Epidermal melanocyte (primary cell): Measurements from ENCODE around the gene XPC.

Experiments
- DNase-seq: peaks from one replicate; pipeline ENCODE4 v3.0.0; 2011; ENCODE audit warnings: low spot score; ENCODE audit not compliant: insufficient read length

XPC gene

DNA sequence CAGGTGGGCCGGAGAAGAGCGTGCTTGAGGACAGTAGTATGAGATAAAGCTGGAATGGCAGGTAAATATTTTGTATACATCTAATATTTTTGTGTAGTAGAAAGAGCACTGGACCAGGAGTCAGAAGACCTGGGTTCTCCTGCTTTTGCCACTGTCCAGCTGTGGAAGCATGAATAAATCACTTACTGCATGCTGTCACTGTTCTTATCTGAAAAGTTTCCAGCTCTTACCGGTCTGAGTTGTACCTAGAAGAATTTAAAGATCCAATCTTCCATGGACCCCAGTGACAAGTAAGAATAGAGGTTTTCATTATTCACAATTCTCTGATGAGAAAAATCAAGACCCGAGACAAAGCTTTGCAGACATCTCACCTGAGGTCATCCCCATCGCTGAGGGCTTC, 5.9 kb downstream of the XPC start:
- no peak for DNase-seq

DNA sequence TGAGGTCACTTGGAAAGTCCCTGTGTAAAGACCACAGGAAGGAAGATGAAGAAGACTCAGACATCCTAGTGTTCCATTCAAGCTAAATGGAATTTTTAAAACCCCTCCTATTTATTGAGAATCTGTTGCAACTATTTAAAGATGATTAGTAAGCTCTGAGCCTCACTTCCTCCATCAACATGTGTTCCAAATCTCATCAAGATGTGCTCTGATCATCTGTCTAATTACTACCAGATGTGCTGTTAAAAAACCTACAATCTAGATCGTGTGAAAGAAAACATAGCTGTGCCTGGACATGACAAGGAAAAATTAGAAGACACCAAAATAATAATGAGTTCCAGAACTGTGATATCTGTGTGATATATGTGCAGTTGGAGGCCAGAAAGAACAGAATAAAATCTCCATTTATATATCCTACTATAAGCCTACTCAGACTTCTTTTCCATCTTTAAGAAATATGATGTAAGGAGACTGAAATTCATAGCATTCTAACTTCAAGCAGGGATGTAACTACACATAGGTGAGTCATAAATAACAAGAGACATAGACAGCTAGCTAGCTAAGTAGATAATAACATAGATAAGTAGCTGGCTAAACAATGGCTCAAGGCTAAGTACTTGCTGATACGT, 7.8 kb downstream of the XPC start:
- no peak for DNase-seq

DNA sequence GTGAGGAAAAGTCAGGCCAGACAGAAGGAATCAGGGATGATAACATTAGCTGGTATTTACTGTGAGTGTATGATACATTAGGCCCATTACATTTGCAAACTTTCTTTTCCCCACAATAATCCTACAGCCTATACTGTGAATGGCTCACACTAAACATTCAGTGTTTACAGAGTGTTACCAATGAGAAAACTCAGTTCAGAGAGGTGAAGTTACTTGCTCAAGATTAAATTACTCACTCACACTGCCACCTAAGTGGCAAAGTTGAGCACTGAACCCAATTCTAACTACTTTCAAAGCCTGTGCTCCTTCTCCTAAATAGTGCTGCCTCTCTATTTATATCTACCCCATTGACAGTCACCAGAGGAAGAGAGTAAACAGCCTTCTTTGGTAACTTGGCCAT, 8.5 kb downstream of the XPC start:
- DNase-seq = no peak

DNA sequence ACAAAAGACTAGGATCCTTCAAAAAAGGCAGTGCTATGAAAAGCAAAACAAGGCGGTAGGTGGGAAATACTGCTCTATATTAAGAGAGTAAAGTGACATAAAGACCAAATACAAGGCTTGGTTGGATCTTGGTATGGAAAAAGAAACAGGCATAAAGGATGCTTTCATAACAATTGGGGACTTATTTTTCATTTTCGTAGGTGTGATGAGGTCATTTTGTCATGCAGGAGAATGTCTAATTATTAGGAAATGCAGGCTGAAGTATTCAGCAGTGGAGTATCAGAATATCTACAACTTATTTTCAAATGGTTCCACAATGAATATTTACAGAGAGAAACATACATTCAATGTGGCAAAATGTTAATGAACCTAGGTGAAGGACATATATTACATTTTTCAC, 9.0 kb downstream of the XPC start:
- no peak for DNase-seq

DNA sequence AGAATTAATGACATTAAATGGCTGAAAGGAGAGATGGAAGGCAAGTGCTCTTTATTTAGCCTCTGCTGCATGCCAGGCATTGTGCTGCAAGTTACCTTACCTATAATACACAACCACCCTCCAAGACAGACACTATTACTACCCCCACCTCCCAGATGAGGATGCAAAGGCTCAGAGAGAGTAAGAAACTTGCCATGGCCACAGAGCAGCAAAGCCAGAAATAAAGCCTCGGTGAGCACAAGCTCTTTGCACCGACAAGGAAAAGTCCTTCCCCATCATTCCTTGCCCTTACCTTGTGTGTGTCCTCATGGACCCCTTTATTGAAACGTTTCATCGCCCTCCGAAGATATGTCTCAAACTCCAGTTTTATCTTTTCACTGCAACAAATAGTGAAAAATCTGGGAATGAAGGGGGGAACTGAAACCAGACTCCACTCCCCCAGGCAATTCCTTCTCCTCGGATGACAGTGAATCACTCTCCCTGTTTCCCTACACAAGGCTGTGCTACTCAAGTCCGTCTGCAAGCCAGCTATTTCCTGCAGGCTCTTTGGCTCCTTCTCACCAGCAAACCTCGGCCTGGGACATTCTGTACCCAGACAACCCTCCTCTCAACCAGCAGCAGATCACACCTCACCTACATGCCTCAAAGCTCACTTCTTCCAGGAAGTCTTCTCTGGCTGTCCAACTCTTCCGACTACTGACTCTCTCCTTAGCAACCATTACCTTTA, 11.4 kb downstream of the XPC start:
- DNase-seq = peak; percentile 59

DNA sequence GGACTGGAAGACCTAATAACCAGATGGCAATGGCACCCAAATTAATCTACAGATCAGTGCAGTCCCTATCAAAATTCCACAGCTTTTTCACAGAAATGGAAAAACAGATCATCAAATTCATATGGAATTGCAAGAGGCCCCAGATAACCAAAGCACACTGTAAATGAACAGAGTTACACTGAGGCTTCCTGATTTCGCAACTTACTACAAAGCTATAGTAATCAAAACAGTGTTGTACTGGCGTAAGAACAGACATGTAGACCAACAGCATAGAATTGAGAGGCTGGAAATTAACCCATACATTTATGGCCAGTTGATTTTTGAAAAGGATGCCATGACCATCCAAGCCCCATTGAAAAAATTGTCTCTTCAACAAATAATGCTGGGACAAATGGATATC, 16.2 kb downstream of the XPC start:
- DNase-seq = no peak

DNA sequence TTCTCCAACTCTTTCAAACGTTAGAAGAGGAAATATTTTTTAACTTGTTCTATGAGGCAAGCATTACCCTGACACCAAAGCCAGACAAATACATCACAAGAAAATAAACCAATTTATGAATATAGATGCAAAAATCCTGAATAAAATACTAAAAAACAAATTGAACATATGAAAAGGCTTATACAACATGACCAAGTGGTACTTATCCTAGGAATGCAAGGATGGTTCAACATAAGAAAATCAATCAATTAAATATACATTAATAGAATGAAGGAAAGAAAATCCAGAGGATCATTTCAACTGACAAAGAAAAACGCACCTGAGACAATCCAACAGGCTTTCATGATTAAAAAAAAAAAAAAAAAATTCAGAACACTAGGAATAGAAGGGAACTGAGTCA, 17.1 kb downstream of the XPC start:
- no peak for DNase-seq

DNA sequence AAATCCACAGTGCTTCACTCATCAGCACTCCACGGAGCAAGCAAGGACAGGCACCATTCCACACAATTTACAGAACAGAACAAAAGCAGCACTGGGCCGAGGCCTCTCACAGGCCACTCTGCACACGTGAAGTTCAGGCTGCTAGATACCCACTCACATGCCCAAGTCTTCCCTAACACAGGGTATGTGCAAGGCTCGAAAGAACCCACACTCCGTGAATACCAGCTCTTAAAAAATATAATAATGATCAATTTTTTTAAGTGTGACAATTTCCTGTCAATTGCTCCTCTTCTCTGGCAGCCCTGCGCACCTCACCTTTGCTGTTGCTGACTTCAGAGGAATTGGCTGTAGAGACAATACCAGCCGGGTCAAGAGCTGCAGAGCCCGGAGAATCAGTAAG, 19.0 kb downstream of the XPC start:
- no peak for DNase-seq

DNA sequence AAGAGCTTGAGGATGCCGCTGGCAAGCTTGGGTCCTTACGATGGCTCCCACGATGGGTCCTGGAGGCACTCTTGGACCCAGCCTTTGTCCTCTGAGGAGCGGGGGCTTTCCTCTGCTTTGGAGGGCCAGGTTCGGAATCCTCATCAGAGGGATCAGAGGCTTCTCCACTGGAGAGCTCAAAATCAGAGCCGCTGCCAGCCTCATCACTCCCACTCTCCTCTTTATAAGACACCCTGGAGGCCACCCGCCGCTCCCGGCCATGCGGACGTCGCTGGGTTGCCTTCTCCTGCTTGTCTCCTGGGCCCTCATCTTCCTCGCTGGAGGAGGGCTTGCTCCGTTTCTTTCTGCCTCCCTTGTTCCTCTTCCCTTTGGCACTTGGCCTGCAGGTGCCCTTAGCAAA, 20.0 kb downstream of the XPC start:
- DNase-seq = no peak

DNA sequence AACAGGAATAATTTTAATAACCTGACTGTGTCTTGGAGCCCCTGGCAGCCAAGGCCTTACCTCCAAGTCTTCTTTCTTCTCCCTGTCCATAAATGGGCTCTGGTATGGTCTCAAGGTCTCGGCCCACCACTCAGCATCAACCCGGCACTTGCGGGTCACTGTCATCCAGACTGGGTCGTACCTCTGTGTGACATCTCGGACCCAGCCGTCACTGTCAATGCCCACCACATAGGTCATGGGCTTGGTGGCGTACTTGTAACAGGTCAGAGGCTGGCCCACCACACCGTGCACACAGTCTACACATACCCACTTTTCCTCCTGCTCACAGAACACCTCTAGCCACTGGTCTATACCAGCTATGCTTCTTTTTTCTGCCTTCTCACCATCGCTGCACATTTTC, 20.4 kb downstream of the XPC start:
- no peak for DNase-seq

DNA sequence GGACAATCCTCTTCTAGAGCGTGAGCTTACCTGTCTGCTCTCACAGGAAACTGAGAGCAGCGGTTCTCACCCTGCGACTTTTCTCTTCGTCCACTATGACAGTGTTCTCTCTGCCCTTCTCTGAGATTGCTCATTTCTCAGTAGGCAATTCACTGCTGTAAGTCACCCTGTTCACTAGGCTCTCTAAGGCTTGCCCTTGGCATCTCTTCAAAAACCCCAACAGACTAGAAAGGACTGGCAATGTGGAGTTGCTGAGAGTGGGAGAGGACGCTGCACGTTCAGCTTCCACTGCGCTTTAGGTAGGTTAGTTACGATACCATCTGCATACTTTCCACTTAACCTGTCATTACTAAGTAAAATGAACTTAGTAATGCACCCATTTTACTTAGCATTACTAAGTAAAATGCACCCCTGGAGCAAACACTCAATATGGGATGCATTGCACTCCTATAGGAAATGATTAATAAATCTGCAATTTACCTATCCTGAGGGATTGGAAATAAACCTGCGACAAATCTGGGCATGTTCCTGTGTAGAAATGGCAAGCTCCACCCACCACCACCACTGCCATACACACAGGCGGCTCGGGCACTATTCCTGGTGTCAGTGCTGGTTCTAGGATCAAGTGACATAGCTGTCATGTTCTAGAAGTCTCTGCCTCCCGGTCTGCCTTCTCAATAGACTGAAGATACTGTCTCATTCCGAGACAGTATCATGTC, 21.4 kb downstream of the XPC start:
- DNase-seq = no peak

DNA sequence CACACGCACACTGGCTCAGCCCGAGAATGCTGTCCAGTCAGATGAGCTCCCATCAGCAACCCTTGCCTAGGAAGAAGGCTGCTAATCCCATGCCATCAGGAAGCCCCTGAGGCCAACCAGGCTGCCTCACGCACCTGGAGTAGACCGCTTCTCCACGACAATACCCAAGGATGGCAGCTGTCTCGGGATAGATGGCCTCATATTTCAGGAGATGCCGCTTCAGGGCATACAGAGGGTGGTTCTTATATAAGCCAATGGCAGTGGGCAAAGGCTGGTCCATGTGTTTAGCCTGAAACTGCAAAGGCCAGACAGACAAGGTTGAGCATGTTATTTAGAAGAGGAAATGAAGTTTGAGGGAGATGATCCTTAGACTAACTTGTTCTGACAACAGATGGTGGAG, 22.2 kb downstream of the XPC start:
- DNase-seq = no peak

DNA sequence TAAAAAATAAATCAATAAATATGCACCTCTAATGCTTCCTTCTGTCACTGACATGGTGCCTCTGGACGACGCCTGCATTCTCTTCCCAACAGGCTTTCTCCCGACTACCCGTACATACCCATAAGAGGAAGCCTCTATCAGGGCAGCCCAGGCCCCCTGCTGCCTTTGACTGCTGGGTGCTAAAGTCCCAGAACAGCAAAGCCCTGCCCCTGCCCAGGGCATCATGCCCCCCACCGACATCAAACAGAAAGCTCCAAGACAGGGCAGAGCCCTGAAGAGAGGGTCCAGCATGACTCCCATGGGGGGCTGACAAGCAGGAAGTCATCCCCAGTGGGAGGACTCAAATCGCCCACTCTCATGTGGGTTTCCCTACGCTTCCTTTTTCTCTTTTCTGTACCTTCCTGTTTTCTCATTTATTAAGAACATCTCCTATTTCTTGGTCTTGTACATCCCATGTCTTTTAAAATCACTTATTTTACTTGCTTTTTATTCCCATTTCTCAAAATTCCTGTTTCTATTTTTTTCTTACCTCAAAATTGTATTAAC, 23.4 kb downstream of the XPC start:
- DNase-seq = no peak

DNA sequence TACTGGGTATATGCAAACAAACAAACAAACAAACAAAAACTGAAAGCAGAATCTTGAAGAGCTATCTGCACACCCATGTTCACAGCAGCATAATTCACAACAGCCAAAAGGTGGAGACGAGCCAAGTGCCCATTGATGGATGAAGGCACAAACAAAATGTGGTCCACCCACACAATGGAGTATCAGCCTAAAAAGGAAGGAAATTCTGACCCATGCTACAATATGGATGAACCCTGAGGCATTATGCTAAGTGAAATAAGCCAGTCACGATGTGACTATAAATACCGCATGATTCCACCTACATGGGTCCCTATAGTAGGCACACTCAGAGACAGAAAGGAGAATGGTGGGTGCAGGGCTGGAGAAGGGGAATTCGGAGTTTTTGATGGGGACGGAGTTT, 24.1 kb downstream of the XPC start:
- DNase-seq = no peak

DNA sequence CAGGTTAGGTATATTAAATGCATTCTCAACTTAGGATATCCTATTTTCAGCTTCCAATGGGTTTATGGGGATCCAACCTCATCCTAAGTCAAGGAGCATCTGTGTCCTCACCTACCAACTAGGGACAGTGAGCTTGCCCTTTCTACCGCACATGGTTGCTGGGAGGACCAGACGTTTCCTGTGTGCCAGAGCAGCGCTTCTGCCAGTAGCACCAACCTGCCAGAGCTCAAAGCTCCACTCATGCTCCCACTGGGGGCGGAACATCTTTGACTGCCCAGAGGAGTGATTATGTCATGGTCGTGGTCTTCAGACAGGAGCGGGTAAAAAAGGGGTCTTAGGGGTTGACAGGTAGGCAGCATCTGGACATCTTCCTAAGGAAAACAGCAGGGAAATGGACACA, 24.7 kb downstream of the XPC start:
- no peak for DNase-seq

DNA sequence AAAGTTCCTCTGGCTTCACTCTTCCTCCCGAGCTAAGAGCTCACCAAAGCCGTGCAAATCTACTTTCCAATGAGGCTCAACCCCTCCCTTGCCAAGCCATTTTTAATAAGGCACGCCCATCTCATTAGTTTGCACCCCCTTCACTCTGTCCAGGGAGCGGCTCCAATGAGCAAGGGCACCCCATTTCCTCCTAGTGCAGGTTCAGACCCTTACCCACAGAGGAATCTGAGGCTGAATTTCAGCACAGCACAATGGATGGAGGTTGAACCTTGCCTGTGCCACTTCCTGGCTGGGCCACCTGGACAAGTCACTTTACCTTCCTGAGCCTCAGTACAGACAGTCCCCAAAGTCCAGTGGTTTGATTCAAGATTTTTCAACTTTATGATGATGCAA, 25.4 kb downstream of the XPC start:
- no peak for DNase-seq

DNA sequence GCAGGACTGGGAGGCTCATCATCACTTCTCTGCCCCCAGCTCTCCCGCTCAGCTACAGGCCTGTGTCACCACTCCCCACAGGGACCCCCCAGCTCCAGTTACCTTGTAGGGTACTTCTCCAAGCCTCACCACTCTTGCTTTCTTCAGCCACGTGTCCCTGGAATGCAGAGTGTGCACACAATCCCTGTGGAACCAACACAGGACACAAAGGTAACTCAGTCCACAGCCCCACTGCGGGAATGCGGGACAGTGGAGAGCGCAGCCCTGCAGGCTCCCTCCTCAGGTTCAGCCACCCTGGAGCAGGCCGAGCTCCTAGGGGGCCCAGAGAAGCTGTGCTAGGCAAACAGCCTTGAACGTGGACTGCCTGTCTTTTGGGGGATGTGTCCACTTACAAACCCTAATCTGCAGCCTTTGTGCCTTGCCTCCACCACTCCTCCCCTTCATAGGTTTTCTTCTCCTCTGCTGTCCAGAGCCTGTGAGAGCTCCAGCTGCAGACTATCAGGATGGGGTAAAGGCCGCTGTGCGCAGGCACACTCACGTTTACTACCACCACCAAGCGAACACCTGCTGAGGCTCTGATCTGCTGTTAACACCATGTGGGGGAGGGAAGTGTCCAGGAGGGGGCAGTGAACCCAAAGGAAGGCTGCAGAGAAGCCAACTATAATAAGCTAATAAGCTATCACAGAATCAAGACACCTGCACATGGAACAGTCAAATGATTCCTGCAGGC, 26.0 kb downstream of the XPC start:
- DNase-seq = no peak

DNA sequence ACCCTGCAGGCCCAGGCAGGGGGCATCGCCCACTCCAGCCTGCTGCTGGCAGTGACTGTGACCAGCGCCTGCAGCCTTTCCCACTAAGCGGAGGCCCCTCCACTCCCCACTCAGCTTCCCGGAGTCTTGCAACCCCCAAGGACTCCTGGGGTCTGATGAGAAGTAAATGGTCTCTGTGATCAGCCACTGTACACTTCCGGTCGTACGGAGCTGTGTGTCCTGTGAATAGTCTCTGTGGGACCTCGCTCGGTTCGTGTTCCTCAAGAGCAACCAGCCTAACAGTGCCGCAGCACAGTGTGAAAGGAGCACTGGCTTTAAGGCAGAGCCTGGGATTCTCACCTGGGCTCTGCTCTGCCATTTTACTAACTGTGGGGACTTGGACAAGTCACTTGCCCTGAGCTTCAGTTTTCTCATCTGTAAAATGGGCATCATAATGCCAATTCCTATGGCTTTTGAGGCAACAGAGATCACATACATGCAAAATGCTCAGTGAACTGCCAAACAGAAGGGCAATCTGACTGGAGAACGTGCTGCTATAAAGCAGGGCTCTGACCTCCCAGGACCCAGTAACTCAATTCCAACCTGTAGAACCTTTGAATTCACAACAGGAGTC, 26.8 kb downstream of the XPC start:
- no peak for DNase-seq

DNA sequence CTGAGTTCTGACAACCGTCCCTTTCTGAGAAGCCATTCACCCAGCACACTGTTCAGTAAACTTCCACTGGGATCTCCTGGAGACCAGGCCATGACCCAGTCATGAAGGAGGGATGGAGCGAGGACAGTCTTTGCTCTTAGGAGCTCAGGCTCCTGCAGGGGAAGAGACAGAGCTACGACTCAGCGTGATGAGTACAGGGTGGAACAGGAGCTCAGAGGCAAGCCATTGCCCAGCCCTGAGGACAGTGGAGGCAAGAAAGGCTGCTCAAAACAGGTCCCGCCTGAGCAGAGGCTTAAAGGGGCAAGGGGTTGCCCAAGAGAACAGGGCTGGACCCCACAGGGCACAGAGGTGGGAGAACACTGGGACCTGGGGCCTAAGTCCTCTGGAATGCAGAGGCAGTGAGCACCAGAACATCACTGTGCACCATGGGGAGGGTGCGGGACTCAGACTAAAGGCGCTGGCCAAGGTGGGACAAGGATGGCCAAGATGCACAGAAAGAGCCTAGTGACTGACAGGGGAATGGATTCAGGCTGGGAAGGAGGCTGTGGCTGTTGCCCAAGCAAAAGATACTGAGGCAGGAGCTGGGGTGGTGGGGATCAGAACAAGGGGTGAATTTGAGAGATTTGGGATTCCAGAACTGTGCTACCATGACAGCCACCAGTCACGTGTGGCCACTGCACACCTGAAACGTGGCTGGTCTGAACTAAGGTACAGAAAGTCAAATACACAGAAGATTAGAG, 27.7 kb downstream of the XPC start:
- DNase-seq = no peak

DNA sequence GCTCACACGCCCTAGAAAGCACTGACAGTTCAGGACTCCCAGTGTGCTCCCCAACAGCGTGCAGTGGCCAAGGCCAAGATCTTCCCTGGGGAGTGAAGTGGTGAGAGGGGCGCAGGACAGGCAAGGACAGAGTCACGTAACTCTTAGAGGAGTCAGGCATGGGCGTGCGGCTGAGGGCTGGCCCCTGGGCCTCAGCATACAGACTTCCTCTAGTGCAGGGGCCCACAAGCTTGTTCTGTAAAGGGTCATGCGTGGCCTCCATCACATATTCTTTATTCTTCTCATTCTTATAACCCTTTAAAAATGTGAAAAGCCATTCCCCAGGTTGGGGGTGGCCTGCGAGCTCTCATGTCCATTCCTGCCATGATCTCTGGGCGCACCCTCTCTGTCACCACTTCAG, 28.3 kb downstream of the XPC start:
- DNase-seq = no peak
